ENCODE results near the gene GPS2.

DNA sequence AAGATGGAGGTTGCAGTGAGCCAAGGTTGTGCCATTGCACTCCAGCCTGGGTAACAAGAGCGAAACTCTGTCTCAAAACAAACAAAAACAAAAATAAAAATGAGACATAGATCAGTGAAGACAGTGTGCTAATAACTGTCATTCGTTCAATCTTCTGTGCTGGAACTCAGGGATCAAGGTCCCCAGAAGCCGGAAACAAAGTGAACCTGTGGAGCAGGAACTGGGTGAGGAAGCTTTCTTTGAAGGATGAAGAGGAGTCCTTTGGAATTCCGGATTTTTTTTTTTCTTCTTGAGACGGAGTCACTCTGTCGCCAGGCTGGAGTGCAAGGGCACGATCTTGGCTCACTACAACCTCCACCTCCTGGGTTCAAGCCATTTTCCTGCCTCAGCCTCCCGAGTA lies 35.7 kb downstream of the GPS2 start:
- TF ChIP-seq, protein P1, sequence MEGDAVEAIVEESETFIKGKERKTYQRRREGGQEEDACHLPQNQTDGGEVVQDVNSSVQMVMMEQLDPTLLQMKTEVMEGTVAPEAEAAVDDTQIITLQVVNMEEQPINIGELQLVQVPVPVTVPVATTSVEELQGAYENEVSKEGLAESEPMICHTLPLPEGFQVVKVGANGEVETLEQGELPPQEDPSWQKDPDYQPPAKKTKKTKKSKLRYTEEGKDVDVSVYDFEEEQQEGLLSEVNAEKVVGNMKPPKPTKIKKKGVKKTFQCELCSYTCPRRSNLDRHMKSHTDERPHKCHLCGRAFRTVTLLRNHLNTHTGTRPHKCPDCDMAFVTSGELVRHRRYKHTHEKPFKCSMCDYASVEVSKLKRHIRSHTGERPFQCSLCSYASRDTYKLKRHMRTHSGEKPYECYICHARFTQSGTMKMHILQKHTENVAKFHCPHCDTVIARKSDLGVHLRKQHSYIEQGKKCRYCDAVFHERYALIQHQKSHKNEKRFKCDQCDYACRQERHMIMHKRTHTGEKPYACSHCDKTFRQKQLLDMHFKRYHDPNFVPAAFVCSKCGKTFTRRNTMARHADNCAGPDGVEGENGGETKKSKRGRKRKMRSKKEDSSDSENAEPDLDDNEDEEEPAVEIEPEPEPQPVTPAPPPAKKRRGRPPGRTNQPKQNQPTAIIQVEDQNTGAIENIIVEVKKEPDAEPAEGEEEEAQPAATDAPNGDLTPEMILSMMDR (IDR thresholded peaks at IDR 0.05; ENCODE audit: poor library complexity) = no peak
- TF ChIP-seq EZH2 (IDR thresholded peaks at IDR 0.05; ENCODE audit: borderline replicate concordance) = no peak
- TF ChIP-seq EZH2phosphoT487 (IDR thresholded peaks at IDR 0.05; ENCODE audit: low read depth, severe bottlenecking, unreplicated experiment) = no peak

All from hepatocyte (in vitro differentiated cells).